Measurements from ENCODE around the gene TGFBR1.

Gene TGFBR1

DNA sequence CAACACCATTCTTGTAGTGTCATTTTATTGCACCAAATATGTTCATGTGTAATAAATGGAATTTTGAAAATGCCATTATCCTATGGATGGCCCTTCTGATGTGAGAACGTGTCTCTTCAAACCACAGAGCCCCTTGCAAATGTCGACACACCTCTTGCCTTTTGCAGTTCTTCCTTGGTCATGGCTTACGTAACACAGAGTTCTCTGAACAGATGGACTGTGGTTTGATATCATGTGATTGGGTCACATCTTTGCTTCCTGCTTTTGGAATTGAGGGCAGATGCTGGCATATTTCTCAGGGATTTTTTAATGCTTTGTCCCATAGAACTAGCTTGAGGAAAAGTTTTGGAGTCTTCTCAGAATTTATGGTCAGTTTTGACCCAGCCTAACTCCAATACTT lies 4.6 kb downstream of the TGFBR1 start:
- no peak for DNase-seq

DNA sequence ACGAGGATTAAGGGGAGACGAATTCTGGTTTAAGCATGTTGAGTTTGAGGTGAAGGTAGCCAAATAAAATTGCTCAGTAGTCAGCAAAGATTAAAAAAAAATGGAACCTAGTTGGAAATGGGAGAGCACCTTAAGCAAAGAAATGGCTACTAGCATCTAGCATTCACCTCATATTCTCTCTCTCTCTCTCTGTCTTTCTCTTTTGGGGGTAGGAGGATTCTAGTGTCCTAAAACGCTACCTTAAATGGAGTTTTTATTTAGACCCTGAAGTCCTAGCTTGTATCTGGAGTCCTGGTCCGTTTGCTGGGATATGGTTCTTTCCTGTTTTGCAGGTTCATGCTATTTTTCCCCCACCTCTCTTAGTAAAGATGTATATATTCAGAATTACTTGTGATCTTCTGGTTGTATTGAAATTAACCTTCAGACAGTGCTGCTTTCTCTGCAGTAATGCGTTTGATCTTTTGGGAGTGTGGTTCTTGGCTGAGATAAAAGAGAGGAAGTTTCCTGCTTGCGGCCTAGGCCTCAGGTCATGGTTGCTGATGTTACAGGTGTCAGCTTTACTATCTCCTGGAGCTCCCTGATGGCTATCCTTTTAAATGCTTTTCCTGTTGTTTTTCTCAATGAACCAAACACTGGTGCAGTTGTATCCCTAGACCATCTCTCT lies 8.0 kb downstream of the TGFBR1 start:
- DNase-seq, result no peak

DNA sequence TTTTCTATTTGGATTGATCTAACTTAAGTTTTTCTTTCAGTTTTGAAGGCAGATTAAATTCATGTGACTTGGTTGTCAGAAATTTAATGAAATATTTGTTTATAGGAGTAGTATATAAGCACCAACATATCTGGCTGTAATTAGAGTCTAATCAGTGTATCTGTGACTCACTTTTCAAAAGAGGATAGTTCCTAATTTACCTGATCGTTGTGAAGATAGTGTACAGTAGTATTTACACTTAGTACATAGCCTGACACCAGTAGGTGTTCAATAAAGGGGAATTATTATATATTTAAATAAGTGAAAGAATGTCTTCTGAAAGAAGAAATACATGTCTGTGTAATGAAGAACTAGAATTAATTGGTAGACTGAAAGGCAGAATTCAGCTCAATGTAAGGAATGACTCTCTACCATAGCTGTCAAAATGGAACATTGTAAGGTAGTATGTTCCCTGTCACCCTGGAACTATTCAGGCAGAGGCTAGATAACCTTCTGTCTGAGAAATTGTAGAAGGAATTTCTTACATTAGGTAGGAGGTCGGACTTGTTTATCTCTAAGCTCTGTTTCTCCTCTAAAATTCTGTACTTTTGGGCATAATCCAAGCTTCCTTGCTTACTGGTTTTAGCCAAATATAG lies 8.6 kb downstream of the TGFBR1 start:
- DNase-seq, result no peak

DNA sequence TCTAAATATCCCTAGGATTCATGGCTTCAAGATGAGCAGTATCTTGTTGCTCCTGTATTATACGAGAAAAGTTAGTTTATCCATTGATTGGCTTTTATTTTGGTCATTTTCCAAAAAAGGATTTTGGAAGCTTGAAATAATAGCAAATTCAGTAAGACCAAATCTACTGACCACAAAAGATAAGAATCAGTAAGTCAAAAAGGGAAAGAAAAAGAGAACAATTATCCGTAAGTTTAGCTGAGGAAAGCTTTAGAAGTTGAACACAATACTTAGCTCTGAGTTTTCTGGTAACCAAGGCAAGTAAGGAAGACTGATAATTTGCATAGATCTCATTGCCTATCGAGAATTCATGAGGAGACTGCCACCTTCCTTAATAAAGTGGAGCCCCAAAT lies 9.1 kb downstream of the TGFBR1 start:
- no peak for DNase-seq

DNA sequence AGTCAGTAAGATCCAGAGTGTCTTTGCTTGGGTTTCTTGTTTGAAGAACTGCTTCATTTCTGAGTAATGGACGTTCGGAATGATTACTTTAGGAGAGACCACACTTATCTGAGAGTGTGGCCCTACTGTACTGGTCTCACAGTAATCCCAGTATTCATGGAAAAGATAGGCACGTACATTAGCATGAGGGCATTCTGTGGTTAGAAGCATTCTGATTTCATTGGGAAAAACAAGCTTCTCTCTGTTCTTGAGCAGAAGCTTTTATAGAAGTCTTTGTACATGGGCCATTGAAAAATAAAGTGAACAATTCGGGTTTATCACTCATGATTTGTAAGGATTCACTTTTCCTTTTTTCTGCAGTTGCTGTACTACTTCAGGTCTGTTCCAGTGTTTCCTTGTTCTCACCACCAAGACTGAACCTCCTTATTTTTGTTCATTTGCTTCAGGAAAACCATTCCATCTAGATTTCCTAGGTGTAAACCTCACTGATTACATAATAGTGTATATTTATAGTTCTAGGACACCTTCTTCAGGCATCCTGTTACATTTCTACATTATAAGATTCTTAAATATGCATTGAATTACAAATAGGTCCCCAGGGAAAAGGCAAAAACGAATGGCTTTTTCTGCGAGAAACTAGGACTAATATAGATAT lies 10.1 kb downstream of the TGFBR1 start:
- no peak for DNase-seq

DNA sequence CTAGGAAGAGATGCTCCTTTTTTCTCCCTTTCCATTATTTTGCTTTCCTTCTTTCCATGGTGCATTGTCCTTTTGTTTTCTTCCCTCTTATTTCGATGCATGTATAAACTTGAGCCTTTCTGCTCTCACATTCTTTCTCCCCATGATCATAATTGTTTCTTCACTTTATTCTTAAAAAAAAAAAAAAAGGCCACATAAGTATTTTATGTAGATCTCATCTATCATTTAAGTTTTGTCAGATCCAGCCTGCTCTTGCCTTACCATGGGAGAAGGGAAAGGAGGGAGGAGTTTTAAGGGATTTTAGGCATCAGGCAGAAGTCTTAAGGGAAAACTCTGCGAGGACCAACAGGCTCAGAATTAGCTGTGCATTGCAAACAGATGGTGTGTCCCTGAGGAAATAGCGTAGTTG lies 11.1 kb downstream of the TGFBR1 start:
- no peak for DNase-seq

DNA sequence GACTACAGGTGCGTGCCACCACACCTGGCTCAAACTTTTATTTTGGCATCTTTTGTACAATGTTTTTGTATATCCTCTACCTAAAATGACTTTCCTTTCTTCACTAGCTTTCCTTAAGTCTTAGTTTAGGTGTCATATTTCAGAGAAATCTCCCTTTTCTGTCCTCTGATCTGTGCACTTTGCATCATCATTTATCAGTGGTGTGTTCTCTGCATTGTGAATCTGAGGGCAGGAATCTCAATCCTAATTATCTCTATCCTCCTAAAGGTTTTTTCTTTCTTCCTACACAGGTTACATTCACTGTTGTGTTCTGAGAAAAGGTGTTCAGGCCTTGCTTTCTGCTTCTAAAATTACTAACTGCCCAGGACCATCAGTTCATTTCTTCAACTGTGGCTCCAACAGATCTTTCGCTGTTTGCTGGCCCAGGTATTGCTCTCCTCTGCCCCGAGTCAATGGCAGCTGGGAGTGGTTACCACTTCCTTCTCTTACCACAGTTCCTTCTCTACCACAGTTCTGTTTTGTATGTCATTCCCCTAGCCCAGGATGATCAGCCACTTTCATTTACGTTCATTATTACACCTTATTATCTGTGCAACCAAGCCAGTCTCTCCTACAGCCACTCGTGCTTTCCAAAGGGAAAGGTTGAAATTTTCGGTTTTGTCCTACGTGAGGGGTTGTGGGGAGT lies 14.0 kb downstream of the TGFBR1 start:
- DNase-seq, result no peak

DNA sequence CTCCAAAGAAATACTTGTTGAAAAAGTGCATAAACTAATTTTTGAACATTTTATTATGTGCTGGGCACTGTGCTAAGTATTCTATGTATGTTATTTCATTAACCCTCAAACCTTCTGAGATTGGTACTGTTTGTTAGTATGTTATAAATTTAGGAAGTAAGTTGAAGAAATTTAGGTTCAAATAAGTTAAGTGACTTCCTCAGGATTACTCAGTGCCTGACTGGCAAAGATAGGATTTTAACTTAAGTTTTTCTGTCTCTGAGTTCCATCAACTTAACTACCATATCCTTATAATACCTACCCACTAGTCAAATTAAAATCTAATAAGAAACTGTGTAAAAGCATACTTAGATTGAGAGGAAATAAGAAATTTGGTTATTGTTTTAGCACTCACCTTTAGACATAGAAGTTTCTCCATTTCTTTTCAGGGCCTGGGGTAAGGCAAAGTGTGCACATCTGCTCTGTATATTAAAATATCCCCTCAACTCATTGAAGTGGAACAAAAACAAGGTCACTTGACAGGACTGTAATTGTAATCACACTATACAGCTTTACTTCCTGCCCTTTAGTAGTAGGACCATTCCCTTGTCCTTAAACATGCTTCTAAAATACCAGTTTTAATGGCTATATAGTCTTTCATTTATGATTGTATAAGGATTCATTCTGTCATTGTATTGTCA lies 15.2 kb downstream of the TGFBR1 start:
- DNase-seq, result no peak

DNA sequence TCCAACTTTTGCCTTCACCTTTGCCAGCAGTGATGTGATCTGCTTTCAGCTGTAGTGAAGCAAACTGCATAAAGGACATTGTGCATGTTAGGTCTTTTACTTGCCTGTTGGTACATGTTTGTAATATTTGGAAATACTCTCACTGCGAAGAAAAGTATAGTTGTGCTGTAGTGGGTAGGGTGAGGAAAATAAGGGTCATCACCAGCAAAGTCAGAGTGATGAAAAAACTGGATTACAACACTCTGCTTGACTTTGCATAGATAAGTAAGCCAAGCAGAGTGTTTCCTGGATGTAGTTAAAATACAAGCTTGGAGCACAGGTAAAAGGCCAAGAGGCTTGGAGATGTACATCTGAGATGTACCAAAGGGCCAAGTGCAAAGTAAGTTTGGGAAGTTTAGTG lies 16.7 kb downstream of the TGFBR1 start:
- DNase-seq, result no peak

DNA sequence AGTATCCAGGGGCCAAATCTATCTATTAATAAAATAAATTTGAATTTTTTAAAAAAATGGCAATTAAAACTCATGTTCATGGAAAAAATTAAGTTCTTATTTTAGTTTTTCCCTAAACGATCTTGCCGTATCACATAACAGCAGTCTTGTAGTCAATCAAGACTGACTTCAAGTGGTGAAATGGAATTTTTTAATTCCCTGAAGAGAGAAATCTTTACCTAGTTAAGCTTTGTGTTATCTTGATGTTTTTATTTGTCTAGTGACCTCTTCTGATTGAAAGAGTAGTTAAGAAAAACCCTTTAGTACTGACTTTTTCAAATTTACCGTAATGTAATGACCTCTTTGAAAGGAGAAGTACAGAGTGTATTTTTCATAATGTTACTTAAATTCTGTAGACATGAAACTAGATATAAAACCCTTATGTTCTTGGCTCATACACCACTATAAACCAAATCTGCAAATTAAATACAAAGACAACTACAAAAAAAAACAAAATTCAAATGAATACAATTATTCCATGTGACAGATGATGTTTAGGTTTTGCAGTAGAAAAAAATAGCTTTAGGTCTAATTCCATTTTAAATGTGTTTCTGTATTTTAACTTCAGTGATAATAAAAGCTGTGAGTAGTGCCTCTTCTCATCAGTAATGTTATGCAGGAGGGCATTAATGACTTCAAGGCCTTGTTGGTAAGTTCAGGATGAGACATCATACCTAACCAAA lies 19.8 kb downstream of the TGFBR1 start:
- DNase-seq, result no peak

DNA sequence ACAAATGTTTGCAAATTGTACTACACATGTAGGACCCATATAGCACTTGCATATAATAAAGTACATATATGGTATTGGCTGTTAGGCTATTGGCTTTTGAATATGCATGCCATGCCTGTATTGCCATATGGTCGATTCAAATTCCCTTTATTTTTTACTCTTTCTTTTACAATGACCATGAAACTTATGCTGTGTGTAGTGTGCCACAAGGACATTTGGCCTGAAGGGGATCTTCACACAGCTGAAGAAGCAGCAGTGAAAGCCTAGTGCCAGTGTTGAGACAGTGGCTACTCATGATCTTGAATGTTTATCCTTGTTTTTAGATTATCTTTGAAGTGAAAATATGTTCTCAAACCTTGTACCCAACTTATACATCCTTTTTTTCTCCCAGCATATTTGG lies 20.5 kb downstream of the TGFBR1 start:
- DNase-seq, result no peak

DNA sequence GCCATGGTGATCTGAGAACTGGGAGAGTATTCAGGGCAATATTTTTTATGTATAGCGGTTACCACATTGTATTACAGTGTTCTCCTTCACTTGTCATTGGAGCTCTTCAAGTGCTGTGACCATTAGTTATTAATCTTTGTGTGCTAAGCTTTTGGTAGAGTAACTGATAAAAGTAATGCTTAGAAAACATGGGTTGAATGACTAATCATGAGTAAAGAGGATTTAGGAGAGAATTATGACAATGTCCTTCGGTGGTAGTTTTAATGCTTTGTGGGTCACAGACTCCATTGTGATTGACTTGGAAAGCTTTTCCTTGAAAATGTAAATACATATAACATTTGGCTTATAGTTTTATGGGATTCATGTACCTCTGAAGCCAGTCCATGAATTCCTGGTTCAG lies 21.4 kb downstream of the TGFBR1 start:
- DNase-seq, result no peak

DNA sequence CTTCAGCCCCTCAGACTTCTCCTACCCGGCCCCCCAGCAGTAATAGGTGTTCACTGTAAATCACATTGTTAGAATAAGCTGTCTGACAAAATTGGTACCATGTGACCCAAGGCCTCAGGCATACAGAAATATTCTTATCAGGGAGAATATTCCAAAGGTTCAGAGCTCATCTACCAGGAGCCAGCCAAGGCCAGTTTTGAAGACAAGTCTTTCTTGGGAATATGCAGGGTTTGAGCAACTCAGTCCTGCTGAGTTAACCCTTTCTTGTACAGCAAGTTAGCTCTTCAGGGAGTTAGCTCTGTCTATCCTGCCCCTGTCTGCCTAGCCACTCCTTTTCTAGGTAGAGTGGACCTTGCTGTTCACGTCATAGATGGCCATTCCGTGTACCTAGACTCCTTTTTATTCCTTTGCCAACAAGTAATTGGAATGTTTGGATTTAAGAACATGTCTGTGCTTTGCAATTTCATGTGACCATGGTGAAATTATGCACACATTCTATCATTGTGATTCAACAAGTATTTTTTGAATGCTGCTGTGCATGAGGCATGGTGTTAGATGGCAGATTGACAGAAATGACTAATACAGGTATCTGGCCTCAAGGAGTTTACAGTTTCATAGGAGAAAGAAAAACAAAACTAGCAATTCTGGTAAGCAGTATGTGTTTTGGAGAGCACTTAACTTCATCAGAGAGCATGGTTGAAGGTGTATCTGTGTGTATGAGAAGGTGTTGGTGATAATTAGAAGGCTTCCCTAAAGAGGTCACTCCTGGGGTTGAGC lies 22.6 kb downstream of the TGFBR1 start:
- DNase-seq, result no peak

DNA sequence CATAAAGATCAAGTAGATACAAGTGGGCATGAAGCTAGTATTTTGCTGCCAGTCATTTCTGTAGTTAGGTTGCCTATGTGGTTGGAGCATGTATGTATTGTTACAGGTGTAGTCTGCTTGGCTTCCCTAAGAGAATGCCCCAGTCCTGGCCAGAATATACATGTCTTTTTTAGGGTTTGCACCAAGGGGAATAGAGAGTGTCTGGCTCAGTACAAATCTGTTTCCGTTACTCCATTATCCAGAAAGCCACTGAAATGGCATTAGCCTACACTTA lies 23.2 kb downstream of the TGFBR1 start:
- DNase-seq, result no peak

DNA sequence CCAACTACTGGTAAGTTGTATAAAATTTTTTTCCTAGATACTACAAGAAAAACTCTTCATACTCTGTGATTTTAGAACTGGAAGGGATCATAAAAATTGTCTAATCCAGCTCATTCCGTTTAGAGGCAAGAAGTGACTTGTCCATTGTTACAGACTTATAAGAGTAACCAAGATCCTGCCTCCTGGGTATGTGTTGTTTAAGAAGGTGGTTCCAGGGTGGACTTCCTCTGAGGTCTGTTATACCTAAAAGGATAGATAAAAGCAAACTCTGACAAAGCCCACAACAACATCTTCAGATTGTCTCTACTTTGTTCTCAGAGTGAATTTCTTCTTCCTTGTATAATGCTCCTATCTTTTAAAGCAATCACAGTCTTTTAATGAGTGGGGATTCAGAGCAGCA lies 24.2 kb downstream of the TGFBR1 start:
- DNase-seq, result no peak

DNA sequence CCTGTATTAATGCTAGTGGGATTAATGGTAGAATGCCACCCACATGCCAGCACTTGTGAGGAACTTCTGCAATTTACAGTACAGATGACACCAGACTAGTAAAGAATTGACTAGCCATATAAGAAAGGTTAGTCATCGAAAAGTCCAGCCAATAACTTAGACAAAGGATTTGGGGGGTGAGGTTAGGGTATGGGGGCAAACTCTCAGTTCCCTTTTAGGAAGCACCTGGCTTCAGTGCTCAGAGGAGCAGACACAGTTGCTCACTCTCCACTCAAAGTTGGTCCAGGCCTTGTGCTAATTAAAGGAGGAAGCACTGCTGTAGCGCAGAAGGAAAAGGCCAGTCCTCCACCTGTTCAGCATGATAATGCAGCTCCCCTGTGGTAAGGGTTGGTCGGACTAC lies 25.2 kb downstream of the TGFBR1 start:
- DNase-seq, result no peak

DNA sequence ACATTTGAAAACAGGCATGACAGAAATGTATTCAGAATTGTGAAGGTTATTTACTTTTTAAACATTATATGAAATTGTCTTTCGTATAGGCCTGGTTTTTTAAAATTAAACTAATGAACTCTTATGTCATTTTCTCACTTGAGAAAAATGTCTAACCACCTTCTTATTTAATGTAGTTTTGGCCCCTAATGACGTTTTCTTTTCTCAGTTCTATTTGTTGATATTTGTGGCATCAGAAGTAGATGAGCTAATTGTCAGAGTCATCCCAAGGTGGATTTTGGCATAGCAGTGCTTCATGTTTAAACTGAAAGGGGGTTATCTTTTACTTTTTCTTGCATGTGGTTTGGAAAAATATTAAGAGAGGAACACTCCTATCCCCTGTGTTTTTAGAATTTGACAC lies 28.2 kb downstream of the TGFBR1 start:
- DNase-seq, result no peak

DNA sequence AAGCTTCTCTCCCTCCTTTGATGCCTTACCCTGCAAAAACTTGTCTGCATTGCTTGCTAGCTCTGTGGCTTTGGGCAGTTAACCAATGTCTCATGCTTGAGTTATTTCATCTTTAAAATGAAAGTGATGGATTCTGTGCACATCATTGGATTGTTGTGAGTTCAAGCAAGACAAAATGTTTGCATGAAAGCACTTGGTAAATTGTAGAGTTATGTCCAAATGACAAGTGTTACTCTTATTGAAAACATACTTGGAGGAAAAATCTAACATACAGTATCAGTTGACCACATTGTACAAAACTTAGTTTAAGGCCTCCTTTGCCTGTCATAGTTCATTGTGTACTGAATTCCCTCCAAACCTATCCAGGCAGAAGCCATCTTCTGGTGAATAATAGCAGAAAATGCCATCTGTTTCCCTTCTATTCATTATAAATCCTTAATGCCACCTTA lies 30.0 kb downstream of the TGFBR1 start:
- no peak for DNase-seq

DNA sequence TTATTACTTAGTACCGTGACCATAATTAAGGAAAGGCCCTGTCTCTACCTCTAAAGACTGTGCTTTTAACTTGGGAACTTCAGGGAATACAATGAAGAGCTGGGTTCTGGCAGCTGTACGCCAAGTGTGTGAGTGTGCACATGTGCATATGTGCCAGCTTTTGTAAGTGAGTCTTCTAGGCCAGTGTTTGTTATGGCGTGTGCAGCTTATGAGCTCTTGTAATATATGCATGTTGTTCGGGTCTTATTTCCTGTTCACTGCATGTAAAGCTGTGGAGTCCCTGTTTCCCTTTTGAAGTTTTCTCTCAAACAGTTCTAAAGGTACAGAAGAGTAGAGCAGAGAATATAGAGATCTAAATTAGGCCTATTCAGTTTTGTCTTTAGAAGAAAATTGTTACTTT lies 30.5 kb downstream of the TGFBR1 start:
- DNase-seq, result no peak

DNA sequence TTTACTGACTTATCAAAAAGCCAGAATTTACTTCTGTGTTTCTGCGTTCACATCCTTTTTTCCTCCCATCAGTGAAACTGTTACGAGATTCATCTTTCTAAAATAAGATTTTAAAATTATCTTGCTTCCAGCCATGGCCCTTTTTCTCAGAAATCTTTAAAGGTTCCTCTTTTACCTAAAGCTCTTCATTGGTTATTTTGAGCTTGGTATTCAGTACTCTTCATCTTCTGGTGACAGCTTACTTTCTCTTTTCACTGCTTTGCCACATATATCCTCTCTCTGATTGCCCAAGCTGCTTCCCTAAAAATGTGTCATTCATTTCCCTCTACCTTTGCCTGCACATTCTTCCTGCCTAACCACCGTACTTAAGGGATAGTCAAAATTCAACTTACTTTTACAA lies 32.3 kb downstream of the TGFBR1 start:
- no peak for DNase-seq

DNA sequence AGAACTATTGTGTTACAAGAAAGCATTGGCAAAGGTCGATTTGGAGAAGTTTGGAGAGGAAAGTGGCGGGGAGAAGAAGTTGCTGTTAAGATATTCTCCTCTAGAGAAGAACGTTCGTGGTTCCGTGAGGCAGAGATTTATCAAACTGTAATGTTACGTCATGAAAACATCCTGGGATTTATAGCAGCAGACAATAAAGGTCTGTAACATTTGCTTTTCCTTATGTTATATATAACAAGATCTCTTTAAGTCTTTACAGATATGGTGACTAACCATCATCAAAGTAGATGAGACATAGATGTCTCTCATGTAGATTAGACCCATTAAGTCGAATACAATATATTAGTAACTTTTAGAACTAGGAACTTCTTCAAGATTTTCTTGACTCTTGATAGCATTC lies 33.0 kb downstream of the TGFBR1 start:
- DNase-seq, result no peak

Data from cortex of kidney (tissue), 1 donor.